Measurements from ENCODE around the gene GHR. TPM values are rescaled to one million over a fixed set of nuclear protein-coding genes. Genes with fewer than 3 reads are reported as not detected.

GHR gene
- total and polyA plus RNA-seq, 2 of the 8 experiments (the other 6 are each of a cell fraction or from before 2014, with no cell fraction given), result 0.15 to 0.19 TPM

GRCh38 chr5:42500003-42500599 lies 76.9 kb downstream of the GHR start (continued):
- TF ChIP-seq FOSL1 (IDR thresholded peaks at IDR 0.05; ENCODE audit: insufficient read depth, low read depth, low read length), result no peak
- no peak for TF ChIP-seq GABPA (IDR thresholded peaks at IDR 0.05; ENCODE audit: borderline replicate concordance, insufficient read depth, low read length)
- TF ChIP-seq RAD21 (IDR thresholded peaks at IDR 0.05 in 1 of 2, conservative IDR thresholded peaks at IDR 0.05 in 1 of 2; ENCODE audit: low read depth in 2 of 2, low read length in 2 of 2), result no peak

Data from H1 (cell line).